ENCODE data around the gene RGS19. TPM values are rescaled to one million over a fixed set of nuclear protein-coding genes. Genes with fewer than 3 reads are reported as not detected.

Gene RGS19
- total and polyA plus RNA-seq, 8 donors: 6.3 to 63.9 (median 8.8) TPM

GRCh38 chr20:64086801-64087200 is 7.5 kb upstream of the RGS19 start:
- peaks cover 8 to 27% of the 10 kb centered on the region in 2 donors for H3K4me1 ChIP-seq
- no peak overlapping the region for H3K4me3 ChIP-seq
- intact Hi-C loops (cut with DNase I): no loop called here
- no peaks in the 10 kb centered on the region for H3K36me3 ChIP-seq
- ATAC-seq (no peak), DNase-seq (peak in 1 of 4 donors; percentile 13)
- H3K9me3 ChIP-seq: peaks cover 0 to 6% of the 10 kb centered on the region in 2 donors
- H3K27me3 ChIP-seq: peaks cover 21 to 41% of the 10 kb centered on the region in 2 donors
- no peak for TF ChIP-seq CTCF (IDR thresholded peaks at IDR 0.05)
- H3K27ac ChIP-seq: no peak overlapping the region

GRCh38 chr20:64084685-64085152 is 5.4 kb upstream of the RGS19 start:
- ATAC-seq (no peak), DNase-seq (peak in 1 of 4 donors; percentile 70)
- Histone ChIP-seq H3K27me3 (peaks cover 21 to 41% of the 10 kb centered on the region in 2 donors), H3K9me3 (peaks cover 0 to 6% of the 10 kb centered on the region in 2 donors), H3K4me1 (peaks cover 8 to 42% of the 10 kb centered on the region in 2 donors), H3K4me3 (no peak overlapping the region), H3K27ac (no peak overlapping the region), H3K36me3 (no peaks in the 10 kb centered on the region)
- no peak for TF ChIP-seq CTCF (IDR thresholded peaks at IDR 0.05)
- intact Hi-C loops (cut with DNase I): no loop called here

- no peak for DNase-seq
- intact Hi-C loops (cut with DNase I): no loop called here
Observed at GRCh38 chr20:64083804-64084684, 4.7 kb upstream of the RGS19 start, which contains the start of gene LKAAEAR1. LKAAEAR1 (minus strand) TSS chr20:64084398; CDS start chr20:64084219, 179 bp downstream.

GRCh38 chr20:64083378-64083803 is 4.1 kb upstream of the RGS19 start:
- Histone ChIP-seq H3K27ac (peak overlapping the region in 1 of 2 donors; percentile 28), H3K9me3 (peaks cover 0 to 6% of the 10 kb centered on the region in 2 donors), H3K36me3 (no peaks in the 10 kb centered on the region), H3K4me3 (peak overlapping the region; percentile 43), H3K4me1 (peaks cover 16 to 52% of the 10 kb centered on the region in 2 donors), H3K27me3 (peaks cover 21 to 41% of the 10 kb centered on the region in 2 donors)
- TF ChIP-seq CTCF (IDR thresholded peaks at IDR 0.05): peak; percentile 58 to 65
- ATAC-seq (peak; percentile 63), DNase-seq (peak in 3 of 4 donors; percentile 81 to 97 (median 84))
- intact Hi-C loops (cut with DNase I): no loop called here

More at GRCh38 chr20:64083804-64084684, 4.7 kb upstream of the RGS19 start, which contains the start of gene LKAAEAR1:
- Histone ChIP-seq H3K4me3 (peak within 1 kb of the TSS; percentile 43), H3K36me3 (no peaks in the 10 kb centered on the region), H3K4me1 (peaks cover 10 to 45% of the 10 kb centered on the region in 2 donors), H3K9me3 (peaks cover 0 to 6% of the 10 kb centered on the region in 2 donors), H3K27me3 (peaks cover 21 to 41% of the 10 kb centered on the region in 2 donors), H3K27ac (peak within 1 kb of the TSS in 1 of 2 donors; percentile 28)
- TF ChIP-seq CTCF (IDR thresholded peaks at IDR 0.05): no peak
- no peak for ATAC-seq

Data from left lung (tissue), 10 donors.